ENCODE measurements around the gene EPB41L1. TPM values are rescaled to one million over a fixed set of nuclear protein-coding genes. Genes with fewer than 3 reads are reported as not detected.

Gene EPB41L1
- total RNA-seq, 1 experiment from 2014 or later: 38.7 TPM

DNA sequence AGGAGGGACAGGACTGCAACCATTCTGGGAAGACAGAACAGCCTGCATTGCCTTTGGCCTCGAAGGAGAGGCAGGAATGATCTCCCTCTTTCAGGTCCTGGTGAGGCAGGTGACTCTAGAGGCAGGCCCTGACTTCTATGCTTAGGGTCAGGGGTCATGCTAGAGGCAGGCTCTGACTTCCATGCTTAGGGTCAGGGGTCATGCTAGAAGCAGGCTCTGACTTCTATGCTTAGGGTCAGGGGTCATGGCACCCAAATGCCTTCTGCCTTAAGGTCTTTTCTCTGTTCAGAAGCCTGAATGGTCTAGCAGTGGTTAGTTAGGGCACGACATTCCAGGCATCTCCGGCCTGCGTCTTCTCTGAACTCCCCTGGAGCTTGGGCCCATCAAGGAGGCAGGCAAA, 46.7 kb downstream of the EPB41L1 start (continued):
- TF ChIP-seq, protein P1, sequence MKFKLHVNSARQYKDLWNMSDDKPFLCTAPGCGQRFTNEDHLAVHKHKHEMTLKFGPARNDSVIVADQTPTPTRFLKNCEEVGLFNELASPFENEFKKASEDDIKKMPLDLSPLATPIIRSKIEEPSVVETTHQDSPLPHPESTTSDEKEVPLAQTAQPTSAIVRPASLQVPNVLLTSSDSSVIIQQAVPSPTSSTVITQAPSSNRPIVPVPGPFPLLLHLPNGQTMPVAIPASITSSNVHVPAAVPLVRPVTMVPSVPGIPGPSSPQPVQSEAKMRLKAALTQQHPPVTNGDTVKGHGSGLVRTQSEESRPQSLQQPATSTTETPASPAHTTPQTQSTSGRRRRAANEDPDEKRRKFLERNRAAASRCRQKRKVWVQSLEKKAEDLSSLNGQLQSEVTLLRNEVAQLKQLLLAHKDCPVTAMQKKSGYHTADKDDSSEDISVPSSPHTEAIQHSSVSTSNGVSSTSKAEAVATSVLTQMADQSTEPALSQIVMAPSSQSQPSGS (CRISPR knock-in tag; IDR thresholded peaks at IDR 0.05; ENCODE audit: borderline replicate concordance, low read depth): no peak

DNA sequence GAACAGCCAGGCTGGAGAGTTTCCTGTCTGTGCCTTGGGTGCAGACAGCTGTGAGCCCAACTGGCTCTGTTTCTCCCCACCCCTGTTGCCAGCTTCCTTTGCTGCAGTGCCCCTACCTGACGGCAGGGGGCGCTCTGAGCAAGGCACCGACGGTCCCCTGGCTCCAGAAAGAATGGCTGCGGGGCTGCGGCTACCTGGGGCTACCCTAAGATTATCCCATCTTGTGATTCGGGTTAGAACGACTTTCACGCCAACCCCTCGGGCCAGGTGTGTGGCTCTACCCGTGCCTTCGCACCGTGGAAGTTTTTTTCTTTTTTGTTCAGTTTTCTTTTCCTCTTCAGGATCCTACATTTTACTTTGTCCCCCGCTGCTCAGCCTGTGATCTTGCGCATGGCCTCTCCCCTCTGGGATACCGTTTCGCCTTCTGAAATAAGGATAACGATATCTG, 48.4 kb downstream of the EPB41L1 start:
- DNase-seq (ENCODE audit: low spot score): peak; percentile 89

DNA sequence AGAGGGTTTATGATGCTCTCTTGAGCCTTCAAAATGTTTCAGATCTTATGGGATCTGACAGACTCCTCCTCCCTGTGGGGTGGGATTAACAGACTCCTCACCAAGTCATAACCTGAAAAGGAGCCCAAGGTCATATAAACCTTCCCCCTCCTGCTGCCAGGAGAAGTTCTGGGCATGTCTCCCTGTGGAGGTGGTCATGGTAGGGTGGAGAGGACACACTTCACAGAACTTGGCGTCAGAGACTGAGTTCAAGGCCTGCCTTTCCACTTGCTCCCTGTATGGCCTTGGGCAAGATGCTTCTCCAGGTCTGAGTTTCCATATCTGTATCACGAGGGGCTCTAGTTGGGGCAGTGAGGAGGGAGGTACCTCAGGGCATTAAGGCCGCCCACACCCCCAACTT, 49.3 kb downstream of the EPB41L1 start:
- H3K9me3 Mint-ChIP-seq: no peaks in the 10 kb centered on the region
- no peak overlapping the region for H3K4me3 Mint-ChIP-seq
- DNase-seq (ENCODE audit: low spot score) (no peak), ATAC-seq (no peak)
- peaks cover 4% of the 10 kb centered on the region for H3K4me1 Mint-ChIP-seq
- POLR2A ChIA-PET: no interaction called here
- no peaks in the 10 kb centered on the region for H3K36me3 Mint-ChIP-seq
- CTCF ChIA-PET: interaction anchor here (0.8 to 4.8 kb wide), 8 partner anchors 12 to 235 kb away, joined by 3 to 93 read pairs (median 30); no protein-coding TSS in a partner anchor
- no peaks in the 10 kb centered on the region for H3K27me3 Mint-ChIP-seq (ENCODE audit: low read depth)
- H3K27ac Mint-ChIP-seq: no peak overlapping the region
- TF ChIP-seq OVOL2 (CRISPR knock-in tag; IDR thresholded peaks at IDR 0.05; ENCODE audit: borderline replicate concordance): no peak
- no peak for TF ChIP-seq ETV6 (CRISPR knock-in tag; IDR thresholded peaks at IDR 0.05)
- no peak for TF ChIP-seq ZNF232 (CRISPR knock-in tag; IDR thresholded peaks at IDR 0.05)
- TF ChIP-seq, protein P2, sequence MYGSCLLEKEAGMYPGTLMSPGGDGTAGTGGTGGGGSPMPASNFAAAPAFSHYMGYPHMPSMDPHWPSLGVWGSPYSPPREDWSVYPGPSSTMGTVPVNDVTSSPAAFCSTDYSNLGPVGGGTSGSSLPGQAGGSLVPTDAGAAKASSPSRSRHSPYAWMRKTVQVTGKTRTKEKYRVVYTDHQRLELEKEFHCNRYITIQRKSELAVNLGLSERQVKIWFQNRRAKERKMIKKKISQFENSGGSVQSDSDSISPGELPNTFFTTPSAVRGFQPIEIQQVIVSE (CRISPR knock-in tag; IDR thresholded peaks at IDR 0.05; ENCODE audit: borderline replicate concordance): no peak
- TF ChIP-seq, protein P3, sequence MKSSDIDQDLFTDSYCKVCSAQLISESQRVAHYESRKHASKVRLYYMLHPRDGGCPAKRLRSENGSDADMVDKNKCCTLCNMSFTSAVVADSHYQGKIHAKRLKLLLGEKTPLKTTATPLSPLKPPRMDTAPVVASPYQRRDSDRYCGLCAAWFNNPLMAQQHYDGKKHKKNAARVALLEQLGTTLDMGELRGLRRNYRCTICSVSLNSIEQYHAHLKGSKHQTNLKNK (CRISPR knock-in tag; IDR thresholded peaks at IDR 0.05): no peak
- TF ChIP-seq ZNF423 (CRISPR knock-in tag; IDR thresholded peaks at IDR 0.05): no peak
- no peak for TF ChIP-seq TCF7 (CRISPR knock-in tag; IDR thresholded peaks at IDR 0.05; ENCODE audit: low read depth)
- no peak for TF ChIP-seq GTF2I (CRISPR knock-in tag; conservative IDR thresholded peaks at IDR 0.05)
- no peak for TF ChIP-seq CBFB (CRISPR knock-in tag; IDR thresholded peaks at IDR 0.05; ENCODE audit: low read depth)
- TF ChIP-seq FOXP1 (CRISPR knock-in tag; IDR thresholded peaks at IDR 0.05; ENCODE audit: borderline replicate concordance): no peak
- TF ChIP-seq SP1 (CRISPR knock-in tag; conservative IDR thresholded peaks at IDR 0.05): no peak
- TF ChIP-seq, protein P4, sequence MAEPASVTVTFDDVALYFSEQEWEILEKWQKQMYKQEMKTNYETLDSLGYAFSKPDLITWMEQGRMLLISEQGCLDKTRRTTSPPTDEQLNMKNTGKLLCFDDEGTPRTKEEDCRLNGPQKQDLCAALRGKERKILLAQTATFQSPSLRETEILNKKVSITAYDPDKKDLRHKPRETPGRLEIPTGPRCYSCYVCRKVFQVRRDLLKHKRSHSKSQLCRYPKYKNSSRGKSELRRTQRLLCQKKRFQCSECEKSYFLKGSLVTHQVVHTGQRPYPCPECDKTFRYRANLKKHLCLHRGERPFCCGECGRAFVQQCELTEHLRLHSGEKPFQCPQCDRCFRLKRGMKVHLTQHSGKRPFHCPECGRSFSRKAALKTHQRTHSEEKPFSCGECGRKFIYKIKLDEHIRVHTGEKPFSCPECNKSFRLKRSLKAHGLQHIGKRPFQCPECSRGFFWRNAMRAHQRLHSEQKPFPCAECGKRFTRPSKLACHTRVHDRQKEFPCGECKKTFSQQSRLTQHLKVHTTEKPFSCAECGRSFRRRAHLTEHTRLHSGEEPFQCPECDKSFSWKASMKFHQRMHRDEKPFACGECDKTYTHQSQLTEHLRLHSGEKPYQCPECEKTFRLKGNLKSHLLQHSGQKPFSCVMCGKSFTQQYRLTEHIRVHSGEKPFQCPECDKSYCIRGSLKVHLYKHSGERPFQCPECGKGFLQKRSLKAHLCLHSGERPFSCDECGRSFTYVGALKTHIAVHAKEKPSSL (CRISPR knock-in tag; conservative IDR thresholded peaks at IDR 0.05): no peak
- TF ChIP-seq EMX1 (CRISPR knock-in tag; IDR thresholded peaks at IDR 0.05): no peak
- TF ChIP-seq, protein P5, sequence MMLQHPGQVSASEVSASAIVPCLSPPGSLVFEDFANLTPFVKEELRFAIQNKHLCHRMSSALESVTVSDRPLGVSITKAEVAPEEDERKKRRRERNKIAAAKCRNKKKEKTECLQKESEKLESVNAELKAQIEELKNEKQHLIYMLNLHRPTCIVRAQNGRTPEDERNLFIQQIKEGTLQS (CRISPR knock-in tag; conservative IDR thresholded peaks at IDR 0.05): no peak
- TF ChIP-seq TEAD1 (CRISPR knock-in tag; IDR thresholded peaks at IDR 0.05): no peak
- TF ChIP-seq, protein P6, sequence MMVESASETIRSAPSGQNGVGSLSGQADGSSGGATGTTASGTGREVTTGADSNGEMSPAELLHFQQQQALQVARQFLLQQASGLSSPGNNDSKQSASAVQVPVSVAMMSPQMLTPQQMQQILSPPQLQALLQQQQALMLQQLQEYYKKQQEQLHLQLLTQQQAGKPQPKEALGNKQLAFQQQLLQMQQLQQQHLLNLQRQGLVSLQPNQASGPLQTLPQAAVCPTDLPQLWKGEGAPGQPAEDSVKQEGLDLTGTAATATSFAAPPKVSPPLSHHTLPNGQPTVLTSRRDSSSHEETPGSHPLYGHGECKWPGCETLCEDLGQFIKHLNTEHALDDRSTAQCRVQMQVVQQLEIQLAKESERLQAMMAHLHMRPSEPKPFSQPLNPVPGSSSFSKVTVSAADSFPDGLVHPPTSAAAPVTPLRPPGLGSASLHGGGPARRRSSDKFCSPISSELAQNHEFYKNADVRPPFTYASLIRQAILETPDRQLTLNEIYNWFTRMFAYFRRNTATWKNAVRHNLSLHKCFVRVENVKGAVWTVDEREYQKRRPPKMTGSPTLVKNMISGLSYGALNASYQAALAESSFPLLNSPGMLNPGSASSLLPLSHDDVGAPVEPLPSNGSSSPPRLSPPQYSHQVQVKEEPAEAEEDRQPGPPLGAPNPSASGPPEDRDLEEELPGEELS (CRISPR knock-in tag; IDR thresholded peaks at IDR 0.05): no peak

More for the DNA sequence above, 48.4 kb downstream of the EPB41L1 start:
- Mint-ChIP-seq H3K36me3 (no peaks in the 10 kb centered on the region), H3K27ac (no peak overlapping the region), H3K9me3 (no peaks in the 10 kb centered on the region), H3K27me3 (ENCODE audit: low read depth) (no peaks in the 10 kb centered on the region), H3K4me1 (peaks cover 4% of the 10 kb centered on the region), H3K4me3 (peak overlapping the region; percentile 2; the same call in 1 of the 2 replicates)
- CTCF ChIA-PET: interaction anchor here (0.6 to 4.8 kb wide), 126 partner anchors 10 to 717 kb away, joined by 3 to 93 read pairs (median 5); partner anchors contain the start of genes AAR2, CNBD2, DSN1 and NDRG3
- TF ChIP-seq ZNF232 (CRISPR knock-in tag; IDR thresholded peaks at IDR 0.05) (no peak), MYBL2 (CRISPR knock-in tag; IDR thresholded peaks at IDR 0.05) (no peak), ETV6 (CRISPR knock-in tag; IDR thresholded peaks at IDR 0.05) (no peak)
- TF ChIP-seq, protein P7, sequence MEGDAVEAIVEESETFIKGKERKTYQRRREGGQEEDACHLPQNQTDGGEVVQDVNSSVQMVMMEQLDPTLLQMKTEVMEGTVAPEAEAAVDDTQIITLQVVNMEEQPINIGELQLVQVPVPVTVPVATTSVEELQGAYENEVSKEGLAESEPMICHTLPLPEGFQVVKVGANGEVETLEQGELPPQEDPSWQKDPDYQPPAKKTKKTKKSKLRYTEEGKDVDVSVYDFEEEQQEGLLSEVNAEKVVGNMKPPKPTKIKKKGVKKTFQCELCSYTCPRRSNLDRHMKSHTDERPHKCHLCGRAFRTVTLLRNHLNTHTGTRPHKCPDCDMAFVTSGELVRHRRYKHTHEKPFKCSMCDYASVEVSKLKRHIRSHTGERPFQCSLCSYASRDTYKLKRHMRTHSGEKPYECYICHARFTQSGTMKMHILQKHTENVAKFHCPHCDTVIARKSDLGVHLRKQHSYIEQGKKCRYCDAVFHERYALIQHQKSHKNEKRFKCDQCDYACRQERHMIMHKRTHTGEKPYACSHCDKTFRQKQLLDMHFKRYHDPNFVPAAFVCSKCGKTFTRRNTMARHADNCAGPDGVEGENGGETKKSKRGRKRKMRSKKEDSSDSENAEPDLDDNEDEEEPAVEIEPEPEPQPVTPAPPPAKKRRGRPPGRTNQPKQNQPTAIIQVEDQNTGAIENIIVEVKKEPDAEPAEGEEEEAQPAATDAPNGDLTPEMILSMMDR (IDR thresholded peaks at IDR 0.05): peak; percentile 99
- TF ChIP-seq, protein P6 (CRISPR knock-in tag; IDR thresholded peaks at IDR 0.05): no peak
- POLR2A ChIA-PET: interaction anchor here (0.7 kb wide), 1 partner anchor 104 kb away, joined by 4 read pairs; no protein-coding TSS in a partner anchor
- ATAC-seq: peak; percentile 84
